ENCODE data around the gene FUT7.
"Not testable (repeated sequence)": the region's sequence is repeated elsewhere in the genome, so short reads cannot be mapped to it uniquely, and the experiment has no call there.

FUT7 gene

DNA sequence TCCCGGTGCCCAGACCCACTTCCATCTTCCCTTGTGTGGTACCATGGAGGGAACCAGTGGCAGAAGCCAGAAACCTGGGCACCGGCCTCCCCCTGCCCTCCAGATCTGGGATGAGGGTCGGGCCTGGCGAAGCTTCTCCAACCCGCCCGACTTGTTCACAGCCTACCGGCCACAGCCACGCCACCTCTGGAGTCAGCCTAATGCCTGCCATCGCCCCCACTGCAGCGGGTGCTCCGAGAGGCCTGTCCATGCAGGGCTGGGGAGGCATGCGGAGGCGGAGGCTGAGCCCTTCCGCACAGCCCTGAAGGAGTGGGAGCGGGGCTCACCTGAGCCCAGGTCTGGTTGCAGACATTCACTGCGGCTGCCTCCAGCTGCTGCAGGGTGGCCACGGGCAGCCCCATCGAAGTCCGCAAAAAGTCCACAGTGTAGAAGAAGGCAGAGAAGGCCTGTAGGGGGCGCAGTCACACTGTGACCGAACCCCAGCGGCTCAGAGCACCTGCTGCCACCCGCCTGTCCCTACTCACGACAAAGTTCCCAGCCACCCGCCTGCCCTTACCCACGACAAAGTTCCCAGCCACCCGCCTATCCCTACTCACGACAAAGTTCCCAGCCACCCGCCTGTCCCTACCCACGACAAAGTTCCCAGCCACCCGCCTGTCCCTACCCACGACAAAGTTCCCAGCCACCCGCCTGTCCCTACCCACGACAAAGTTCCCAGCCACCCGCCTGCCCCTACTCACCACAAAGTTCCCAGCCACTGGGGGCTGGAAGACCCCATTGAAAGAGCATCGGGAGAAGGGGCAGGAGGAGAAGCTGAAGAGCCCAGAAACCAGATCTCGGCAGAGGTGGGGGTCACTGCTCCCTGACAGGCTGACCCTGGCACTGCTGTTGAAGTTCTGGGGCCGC, 17.9 kb upstream of the FUT7 start:
- DNase-seq (ENCODE audit: low spot score), result peak; percentile 79

DNA sequence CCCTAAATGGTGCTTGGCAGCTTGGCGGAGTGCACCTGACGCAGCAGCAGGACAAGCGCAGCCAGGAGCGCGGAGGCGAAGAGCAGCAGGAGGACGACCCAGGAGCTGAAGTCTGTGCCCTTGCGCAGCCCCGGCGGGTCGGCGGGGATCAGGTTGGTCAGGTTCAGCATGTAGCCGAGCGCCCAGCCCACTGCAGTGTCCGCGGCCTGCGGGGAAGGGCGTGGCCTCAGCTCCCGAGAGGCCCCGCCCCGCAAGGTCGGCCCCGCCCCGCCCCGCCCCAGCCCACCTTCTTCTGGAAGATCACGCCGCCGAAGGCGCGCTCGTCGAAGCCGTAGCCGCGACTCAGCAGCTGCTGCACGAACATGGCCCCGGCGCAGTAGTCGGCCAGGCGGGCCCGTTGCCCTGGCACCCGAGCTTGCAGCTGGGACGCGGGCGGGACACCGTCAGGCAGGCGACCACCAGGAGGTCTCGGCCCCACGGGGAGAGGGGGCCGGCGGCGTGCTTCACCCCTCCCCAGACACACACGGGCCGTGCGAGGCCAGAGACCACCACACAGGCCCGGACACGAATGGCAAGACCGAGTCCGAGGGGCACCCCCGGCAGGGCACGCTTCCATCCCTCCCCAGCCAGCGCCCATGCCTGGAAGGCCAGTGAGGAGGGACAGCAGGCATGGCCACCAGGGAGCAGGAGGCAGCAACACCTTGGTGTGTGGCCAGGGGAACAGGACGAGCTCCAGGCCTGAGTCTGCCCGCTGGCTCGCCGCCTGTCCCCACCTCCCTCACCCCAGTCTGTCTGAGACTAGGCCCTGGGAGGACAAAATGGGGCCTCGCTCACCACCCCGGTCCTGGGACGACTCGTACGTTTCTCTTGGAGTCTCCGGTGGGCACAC, 17.0 kb upstream of the FUT7 start:
- DNase-seq (ENCODE audit: low spot score), result peak; percentile 67

DNA sequence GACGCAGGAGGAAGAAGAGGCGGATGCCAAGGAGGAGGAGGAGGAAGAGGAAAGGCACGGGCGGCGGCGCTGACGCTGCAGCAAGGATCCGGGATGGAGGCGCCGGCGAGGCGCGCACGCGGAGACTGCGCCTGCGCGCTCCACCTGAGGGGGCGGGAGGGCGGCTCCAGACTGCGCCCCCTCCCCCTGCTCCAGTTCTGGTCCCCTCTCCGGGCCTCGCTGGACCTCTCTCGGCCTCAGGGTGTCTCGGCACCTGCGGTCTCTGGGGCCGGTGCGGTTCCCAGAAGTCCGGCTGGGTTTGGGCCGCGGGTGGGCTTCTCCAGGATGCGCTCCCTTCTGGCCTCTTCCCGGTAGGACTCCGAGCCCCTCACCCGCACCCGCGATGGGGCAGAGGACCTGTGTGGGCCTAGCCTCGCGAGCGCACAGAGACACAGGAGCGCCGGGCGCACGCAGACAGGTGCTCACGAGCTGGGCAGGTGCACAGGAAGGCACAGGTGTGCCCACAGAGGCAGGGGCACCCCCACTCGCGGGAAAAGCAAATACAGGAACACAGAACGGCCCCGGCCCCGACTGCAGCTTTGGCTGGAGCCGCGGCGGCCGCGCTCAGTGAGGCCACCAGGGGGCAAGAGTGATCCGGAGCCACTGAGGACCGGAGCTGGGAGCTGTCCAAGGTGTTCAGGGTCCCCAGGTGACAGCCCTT, 14.3 kb upstream of the FUT7 start, which contains the start of gene NPDC1:
Gene NPDC1, minus strand, starts transcription at position 90 of the 700 bp plus-strand sequence. CDS start 188 bp downstream, outside the sequence.
- peak; percentile 92 for DNase-seq (ENCODE audit: low spot score)

- DNase-seq (ENCODE audit: low spot score), result peak; percentile 81
Measured at GRCh38 chr9:137045294-137046087, 13.6 kb upstream of the FUT7 start.

DNA sequence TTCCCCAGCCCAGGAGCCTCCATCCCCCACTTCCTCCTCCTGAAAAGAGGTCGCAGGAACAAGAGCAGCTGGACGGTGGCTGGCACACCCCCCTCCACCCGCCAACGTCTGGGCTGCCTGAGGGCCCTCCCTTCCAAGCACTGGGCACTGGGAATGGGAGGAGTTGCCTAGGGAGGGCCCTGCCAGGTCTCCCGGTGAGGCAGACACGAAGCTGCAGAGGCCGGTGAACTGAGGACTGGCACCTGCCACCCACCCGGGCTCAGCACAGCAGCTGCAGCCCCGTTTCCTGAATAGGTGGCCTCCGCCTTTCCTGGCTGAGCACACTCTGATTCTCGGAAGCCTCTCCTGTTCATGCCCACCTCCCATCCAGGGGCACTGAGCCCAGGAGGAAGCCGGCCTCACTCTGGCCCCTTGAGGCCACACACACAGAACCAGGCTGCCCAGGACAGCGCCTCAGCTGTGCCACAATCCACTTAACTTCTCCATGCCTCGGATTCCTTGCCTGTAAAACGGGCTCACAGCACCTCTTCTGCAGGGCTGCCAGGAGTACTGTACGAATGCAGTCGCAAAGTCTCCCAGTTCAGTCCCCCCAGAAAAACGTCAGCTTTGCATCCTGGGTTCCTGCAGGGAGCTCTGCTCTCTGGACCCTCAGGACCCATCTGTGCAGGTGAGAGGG, 12.8 kb upstream of the FUT7 start:
- DNase-seq (ENCODE audit: low spot score), result peak; percentile 69

DNA sequence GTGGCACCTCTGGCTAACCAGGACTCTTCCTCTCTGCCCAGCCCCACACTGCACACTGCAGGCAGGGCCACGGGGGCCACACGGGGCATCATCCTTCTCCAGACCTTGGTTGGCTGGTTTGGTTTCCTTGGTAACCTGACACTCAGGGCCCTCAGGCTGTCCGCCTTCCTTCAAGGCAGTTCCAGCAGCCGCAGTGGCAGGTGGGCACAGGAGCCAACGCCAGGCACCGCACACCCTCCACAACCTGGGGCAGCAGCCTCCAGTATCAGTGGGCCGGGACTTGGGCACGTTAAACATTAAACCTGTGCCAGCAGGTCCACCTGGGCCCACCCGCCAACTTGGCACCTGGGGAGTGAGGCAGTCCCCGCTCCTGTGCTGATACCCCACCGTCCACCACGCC, 12.1 kb upstream of the FUT7 start:
- DNase-seq (ENCODE audit: low spot score), result no peak

DNA sequence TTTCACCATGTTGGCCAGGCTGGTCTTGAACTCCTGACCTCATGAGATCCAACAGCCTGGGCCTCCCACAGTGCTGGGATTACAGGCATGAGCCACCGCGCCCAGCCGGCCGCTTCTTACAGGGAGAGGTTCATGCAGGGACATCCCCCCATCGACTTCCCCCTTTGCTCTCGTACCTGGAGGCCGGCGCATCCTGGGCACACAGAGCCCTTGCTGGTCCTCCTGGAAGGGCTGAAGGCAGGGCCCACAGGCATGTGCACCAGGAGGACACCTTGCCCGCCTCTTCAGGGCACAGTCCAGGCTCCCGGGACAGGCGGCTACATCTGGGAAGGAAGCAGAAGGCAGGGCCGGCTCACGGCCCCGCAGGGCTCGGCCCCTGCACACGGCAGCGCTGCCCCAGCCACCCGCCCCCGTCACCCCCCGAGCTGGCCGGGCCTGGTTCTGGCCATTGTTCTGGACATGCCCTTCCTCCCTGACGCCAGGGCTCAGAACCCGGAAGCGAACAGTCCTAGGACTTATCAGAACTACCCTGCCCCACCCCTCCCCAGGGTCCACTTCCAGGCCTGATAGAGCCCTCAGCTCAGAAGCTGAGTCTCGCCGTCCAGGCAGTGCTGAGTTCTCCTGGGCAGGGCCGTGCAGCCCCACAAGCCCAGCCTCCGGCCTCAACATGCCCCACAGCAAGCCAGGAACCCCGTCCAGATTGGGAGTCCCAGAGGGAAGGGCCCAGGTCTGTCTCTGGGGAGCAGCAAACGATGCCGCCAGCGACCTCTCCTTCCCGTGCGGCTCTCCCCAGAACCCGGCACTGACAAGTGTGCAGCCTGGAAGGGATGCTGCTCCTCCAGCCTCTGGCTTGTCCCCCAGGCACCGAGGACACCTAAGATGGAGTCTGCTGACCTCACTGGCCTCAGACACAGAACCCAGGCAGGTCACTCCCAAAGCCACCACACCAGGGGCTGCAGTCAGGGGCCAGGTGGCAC, 11.2 kb upstream of the FUT7 start:
- peak; percentile 63 for DNase-seq (ENCODE audit: low spot score)

DNA sequence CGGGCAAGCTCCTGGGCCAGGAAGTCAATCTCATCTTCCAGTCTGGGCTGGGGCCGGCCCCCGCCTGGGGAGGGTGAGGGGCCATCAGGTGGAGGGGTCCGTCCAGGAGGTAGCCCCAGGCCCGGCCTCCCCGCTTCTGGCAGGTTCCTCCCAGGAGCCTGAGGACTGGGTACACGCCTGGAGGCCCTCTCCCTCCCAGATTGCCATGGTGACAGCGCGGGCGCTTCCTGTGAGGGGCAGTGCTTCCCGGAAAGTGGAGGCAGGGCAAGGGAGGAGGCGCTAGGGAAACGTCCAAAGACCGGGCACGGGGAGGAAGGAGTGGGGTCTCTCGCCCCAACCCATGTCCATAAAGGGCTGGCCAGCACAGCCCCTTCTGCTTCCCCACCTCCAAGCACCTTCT, 9.2 kb upstream of the FUT7 start:
- DNase-seq (ENCODE audit: low spot score), result no peak

- DNase-seq (ENCODE audit: low spot score), result no peak
Measured at GRCh38 chr9:137040568-137040967, 8.7 kb upstream of the FUT7 start.

GRCh38 chr9:137039611-137040366, 7.9 kb upstream of the FUT7 start:
- DNase-seq (ENCODE audit: low spot score), result no peak

DNA sequence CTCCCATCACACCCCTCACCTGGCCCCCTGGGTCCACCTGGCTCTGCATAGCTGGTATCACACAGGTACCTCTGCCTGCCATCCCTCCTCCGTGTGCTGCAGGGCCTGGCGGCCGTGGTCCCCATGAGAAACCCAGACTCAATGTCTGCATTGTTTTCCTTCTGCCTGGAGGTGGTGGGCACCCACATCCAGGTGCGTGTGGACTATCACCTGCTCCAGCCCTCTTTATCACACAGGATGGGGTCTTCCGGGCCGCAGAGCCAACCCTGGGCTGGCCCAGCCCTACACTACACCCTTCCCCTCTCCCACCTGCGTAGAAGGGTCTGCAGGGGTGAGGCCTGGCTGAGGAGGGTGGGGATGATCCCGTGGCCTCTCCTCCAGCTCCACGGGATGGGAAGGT, 7.0 kb upstream of the FUT7 start:
- no peak for DNase-seq (ENCODE audit: low spot score)

- DNase-seq (ENCODE audit: low spot score), result no peak
Measured at GRCh38 chr9:137037483-137037882, 5.6 kb upstream of the FUT7 start.

DNA sequence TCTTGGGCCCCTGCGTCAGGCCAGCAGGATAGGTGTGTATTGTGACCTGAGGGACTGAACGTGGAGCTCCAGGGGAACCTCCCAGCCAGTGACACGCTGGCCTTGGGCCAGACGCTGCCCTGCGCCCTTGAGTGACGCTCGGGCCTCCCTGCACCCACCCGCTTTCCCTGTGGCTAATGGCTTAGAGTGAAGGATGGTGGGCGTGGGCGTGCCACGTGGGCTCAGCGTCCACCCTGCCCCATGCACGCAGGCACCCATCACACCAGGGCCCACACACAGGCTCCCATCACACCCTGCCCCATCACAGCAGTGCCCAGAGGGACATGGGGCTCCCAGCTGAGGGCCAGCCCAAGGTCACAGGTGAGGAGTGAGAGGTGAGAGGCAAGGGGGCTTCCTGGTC, 5.1 kb upstream of the FUT7 start:
- DNase-seq (ENCODE audit: low spot score), result no peak

GRCh38 chr9:137035937-137036336, 4.0 kb upstream of the FUT7 start:
- no peak for DNase-seq (ENCODE audit: low spot score)

DNA sequence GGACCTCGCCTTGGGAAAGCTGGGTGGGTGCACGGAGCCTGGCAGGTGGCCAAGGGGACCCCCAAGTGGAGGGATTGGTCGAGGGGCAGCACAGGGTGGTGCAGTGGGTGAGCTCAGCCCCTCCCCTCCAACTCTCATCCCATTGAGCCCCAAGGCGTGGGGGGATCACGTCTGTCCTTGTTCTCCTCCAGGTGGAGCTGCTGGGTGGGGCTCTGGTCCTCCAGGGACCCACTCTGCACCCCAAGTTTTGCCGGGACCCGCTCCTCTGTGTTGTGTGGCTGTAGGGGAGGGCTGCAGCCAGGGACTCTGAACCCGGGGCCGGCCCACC, 3.6 kb upstream of the FUT7 start:
- DNase-seq (ENCODE audit: low spot score), result peak; percentile 63

GRCh38 chr9:137034709-137035506, 3.0 kb upstream of the FUT7 start:
- peak; percentile 90 for DNase-seq (ENCODE audit: low spot score)

- no peak for DNase-seq (ENCODE audit: low spot score)
Measured at GRCh38 chr9:137034039-137034708, 2.3 kb upstream of the FUT7 start.

DNA sequence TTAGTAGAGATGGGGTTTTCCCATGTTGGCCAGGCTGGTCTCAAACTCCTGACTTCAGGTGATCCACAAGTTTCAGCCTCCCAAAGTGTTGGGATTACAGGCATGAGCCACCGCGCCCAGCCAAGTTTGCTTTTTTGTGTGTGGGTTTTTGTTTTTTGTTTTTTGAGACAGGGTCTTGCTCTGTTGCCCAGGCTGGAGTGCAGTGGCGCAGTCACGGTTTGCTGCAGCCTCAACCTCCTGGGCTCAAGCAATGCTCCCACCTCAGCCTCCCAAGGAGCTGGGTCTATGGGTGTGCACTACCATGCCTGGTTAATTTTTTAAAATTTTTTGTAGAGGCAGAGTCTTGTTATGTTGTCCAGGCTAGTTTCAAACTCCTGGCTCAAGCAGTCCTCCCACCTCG, 1.6 kb upstream of the FUT7 start:
- DNase-seq (ENCODE audit: low spot score), result not testable (repeated sequence)
